Right ventricle myocardium superior (tissue), 1 donor: Measurements from ENCODE around the gene SECISBP2L. TPM values are rescaled to one million over a fixed set of nuclear protein-coding genes. Genes with fewer than 3 reads are reported as not detected.

Experiments used
- ATAC-seq: fragments of 200-7000 bp; cut with Tn5 transposase; one replicate; pipeline ENCODE4 v1.9.1; 2020; ENCODE audit warnings: mild to moderate bottlenecking; ENCODE audit not compliant: poor library complexity
- DNase-seq: peaks from one replicate; pipeline ENCODE4 v3.0.0-alpha.2; 2020
- intact Hi-C: fragments of 100-400 bp; cut with DNase I; formaldehyde crosslinking; loops from one replicate; pipeline ENCODE4 v1.11.2; 2022
- total RNA-seq: library from RNA; stranded (reverse); fragmentation: NEBNext Ultra II Directional; extraction: Animal tissue kit (Norgen Biotek cat#: 25700); gene quantifications from one replicate; pipeline ENCODE4 v1.2.1, GENCODE V29; 2021
- donor health status: DM: no; HTN: yes; CAD: no; lungs with severe emphysema.

SECISBP2L gene
- total RNA-seq, 1 donor from 2014 or later, result 34.2 TPM

DNA sequence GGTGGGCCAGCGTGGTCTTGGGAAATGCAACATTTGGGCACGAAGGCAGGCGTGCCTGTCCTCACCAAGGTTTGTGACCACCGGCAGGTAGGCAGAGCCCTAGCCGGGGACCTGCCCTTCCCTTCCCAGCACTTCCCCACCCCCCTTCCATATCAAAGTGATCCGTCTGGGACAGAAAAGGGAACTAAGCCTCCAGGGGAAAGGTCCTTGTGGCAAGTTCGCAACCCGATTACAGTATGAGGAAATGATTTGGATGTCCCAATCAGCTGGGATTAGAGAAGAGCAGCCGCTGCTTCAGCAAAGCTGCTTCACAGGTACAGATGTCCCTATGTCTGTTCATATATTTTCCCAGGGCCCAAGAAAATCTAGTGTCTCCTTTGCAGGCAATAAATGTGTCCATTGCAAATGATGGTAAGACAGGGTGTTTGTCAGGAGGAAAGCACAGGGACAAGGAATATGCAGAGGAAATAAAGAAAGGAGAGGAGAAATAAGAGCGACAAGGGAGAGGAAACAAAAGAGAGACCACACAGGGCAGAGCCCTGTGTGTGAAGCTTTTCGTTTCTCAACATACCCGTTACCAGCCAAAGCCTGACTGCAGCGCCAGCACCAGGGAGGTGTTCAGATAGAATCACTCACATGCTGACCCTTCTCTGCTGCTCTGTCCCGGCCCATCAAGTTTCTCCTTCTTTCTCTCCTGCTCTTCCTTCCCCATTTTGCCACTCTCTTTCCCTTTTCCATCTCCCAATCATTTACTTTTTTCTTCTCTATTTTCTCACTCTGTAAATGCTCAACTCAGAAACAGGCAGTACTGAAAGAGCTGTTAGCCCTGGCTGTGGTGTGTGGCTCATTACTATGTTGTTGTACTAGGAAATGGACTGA is 17.4 kb upstream of the SECISBP2L start:
- no peak for DNase-seq
- intact Hi-C loops, result no loop called here
- ATAC-seq, result no peak

DNA sequence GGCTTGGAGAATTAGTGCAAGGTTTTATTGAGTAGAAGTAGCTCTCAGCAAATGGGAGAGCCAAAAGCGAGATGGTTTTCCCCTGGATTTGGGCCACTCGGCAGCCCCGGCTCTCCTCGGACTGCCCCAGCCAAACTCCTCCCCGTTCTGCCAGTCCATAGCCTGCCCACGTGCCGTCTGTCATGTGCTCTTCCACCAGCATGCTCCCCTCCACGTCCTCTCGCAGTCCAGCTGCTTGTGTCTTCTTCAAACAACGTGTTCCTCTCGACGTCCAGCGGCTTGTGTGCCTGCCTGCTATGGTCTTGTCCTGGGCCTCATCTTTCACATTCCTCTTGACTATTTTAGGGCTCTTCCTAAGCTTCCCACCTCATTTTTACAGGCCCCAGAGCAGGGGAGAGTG is 16.7 kb upstream of the SECISBP2L start:
- no peak for DNase-seq
- intact Hi-C loops, result no loop called here
- ATAC-seq, result no peak

DNA sequence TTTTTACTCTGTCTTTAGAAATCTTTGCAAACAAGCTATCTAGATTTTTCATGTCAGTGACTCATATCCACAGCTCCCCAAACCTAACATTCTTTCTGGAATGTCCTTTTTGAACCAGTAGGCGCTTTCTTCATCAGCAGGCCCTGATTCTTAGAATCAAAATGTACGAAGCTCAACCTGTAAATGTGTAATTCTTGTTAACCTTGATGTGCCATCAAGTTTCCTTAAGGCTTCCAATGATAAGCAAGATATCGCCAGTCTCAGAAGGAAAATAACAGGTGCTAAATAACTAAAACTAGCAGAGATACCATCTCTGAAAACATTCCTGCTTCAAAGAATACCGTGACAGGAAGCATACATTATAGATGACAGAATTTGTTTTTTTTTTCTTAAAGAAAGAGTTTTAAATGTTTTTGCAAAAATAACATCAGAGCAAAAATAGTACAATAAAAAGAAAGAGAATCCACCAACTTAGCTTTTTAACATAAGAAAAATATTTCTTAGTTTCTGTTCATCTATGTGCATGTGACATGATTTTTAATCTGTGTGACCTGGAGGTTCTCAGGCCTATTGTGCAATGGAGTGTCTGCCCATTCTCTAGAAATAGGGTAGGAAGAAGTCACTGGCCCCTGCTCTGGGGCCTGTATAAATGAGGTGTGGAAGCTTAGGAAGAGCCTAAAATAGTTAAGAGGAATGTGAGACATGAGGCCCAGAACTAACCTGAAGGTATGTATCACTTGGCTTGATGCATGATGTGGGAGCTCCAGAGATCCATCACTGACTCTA is 14.7 kb upstream of the SECISBP2L start:
- ATAC-seq (no peak), DNase-seq (no peak)
- intact Hi-C loops, result no loop called here

DNA sequence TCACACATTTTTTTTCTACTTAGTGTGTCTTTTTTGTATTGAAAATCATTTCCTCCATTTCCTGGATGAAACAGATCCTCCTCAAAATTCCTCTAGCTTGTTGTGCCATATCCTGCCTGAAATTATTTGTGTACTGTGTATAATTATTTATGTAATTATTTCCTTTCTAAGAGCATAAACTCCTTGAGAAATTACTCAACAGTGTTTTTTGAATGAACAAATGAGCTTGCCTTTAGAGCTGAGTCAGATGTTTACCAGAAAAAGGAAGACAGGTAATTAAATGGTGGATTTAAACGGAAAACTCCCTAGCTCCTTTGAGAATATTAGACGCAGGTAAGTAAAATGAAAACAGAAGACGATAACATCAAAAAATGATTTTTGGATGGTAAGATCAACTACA is 13.2 kb upstream of the SECISBP2L start:
- DNase-seq, result no peak
- intact Hi-C loops, result loop anchor here (10.0 kb wide), 1 partner anchor 65 kb away; no protein-coding TSS in a partner anchor
- no peak for ATAC-seq

DNA sequence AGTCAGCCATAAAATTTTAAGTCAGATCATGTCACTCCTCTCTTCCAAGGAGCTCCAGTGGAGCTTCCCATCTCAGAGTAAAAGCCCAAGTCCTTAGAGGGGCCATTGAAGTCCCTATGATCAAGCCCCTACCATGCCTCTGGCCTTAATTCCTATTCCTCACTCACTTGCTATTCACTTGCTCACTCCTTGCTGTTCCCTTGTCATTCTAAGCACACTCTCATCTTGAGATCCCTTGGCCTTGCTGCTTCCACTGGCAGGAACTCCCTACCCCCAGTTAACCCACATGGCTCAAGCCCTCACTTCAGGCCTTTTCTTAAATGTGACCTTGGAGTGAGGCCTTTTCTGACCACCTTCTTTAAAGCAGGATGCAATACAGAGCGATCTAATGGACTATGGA is 12.3 kb upstream of the SECISBP2L start:
- DNase-seq, result no peak
- ATAC-seq, result no peak
- intact Hi-C loops, result loop anchor here (10.0 kb wide), 1 partner anchor 66 kb away; no protein-coding TSS in a partner anchor

DNA sequence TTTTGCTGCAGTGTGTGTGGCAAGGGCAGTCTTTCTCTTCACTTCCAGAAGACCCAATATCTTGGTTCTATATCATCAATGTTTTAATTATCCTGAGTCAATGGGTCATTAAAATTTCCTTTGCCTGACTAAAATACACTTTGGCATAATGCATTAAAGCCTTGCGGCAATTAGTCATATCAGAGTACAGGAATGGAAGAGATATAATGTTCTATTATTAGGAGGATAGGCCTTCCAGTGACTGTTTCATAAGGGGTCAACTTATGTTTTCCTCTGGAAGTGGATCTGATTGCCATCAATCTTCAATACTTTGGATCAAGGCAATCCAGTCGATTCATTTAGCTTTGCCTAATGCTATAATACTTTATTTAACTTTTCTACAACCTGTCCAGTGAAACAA is 9.4 kb upstream of the SECISBP2L start:
- DNase-seq, result no peak
- peak; percentile 86 for ATAC-seq
- intact Hi-C loops, result loop anchor here (10.0 kb wide), 1 partner anchor 69 kb away; no protein-coding TSS in a partner anchor

DNA sequence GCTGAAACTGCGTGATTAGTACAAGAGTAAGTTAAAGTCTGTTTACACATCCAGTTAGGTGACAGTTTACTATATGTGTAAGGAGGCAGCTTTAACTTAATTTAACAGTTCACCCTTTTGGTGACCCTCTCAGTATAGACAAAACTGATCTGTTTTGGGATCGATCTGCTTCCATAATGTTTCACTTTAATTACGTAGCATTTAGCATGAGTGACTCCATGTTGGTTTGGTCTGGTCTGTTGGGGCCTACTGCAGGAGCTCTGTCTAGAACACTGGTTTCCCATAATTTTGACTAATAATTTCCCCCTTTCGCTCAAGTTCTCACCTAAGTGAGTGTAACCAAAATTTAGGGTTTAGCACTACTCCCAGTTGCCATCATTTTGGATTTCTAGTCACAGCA is 6.4 kb upstream of the SECISBP2L start:
- DNase-seq (no peak), ATAC-seq (no peak)
- intact Hi-C loops, result loop anchor here (10.0 kb wide), 1 partner anchor 72 kb away; no protein-coding TSS in a partner anchor

DNA sequence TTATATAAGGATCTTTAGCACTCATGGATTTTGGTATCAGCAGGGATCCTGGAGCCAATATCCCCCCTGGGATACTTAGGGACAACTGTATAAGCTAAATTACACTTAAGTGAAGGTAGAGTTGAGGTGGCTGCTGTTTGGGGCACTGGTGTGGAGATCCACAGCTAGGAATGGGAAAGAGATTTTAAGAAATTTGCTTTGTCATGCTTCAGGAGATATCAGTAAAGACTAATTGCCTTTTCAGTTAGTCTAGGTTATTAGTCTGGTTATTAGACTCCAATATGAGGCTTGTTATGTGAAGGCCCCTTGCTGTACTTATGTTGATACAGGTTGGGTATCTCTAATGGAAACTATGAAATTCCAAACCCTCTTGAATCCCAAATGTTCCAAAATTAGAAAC is 1.2 kb upstream of the SECISBP2L start:
- no peak for DNase-seq
- ATAC-seq, result no peak
- intact Hi-C loops, result no loop called here

DNA sequence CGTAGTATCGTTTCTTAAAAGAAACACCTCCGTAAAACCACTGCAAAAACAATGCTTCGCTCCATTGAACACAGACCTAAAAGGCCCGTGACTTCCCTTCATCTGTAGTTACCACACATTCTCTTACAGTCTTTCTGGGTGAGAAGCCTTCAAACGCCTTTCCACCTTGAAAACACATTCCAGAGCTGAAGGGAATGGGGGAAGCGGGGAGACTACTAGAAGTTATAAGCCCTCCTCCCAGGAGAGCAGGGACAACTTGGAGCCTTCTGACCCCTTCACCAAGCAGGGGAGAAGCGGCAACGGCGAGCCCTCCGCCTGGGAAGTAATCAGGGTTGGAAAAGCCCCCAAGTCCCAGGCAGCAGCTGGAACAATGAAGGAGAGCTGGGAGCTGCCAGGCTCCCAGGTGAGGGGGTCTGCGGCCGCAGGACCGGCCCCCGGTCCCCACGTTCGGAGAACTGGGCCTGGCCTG is 461 bp downstream of the SECISBP2L start:
- intact Hi-C loops, result no loop called here
- DNase-seq (no peak), ATAC-seq (peak; percentile 62)

DNA sequence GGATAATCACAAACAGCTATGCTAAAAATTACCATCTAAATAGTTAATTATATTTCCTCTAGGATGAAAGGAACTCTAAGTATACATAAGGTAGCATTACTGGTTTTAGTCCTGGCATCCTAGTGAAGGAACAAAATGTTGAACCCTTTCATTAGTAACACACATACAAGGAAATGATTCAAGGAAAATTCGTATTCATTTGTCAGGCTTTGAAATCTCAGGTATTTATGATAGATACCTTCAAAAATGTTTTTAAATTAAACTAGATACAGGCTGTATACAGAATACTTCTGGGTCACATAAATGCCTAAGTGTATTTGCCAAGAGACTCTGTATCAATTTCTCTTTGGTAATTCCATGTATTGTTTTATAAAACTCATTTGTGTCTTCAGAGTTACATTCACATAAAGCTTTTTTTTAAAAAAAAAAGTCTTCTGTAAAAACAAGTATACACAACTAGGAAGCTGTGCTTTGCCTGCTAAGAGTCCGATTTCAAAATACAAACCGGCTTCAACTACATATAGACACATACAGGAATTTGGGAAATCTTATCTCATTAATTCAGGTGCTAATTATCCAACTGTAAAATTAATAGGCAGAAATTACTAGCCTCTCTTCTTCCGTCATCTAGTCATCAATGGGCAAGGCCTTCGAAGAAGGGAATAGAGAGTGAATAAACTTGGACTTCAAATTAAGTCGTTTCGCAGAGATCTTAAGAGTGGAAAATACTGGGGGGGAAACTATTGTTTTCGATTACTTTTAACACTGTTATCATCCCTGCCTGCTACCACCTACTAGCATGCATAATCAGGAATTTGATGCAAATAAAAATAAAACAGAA is 1.3 kb downstream of the SECISBP2L start:
- intact Hi-C loops, result no loop called here
- DNase-seq (no peak), ATAC-seq (no peak)

DNA sequence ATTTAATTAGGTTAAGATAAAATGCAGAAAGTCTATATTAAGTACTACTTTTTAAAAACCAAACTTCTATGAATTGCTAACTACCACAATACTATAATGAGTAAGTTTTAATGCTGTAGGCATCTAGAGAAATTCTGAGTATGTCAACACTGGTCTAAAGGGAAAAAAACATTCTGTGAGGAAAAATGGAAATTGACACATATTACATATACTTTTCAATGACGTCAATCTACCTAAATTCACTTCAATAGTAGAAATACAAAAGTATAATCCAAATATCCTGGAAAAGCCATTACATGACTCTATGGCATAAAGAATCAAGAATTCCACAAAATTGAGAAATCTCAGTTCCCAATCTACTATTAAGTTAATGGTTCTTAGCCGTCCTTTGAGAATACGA is 2.2 kb downstream of the SECISBP2L start:
- intact Hi-C loops, result no loop called here
- ATAC-seq (no peak), DNase-seq (no peak)

DNA sequence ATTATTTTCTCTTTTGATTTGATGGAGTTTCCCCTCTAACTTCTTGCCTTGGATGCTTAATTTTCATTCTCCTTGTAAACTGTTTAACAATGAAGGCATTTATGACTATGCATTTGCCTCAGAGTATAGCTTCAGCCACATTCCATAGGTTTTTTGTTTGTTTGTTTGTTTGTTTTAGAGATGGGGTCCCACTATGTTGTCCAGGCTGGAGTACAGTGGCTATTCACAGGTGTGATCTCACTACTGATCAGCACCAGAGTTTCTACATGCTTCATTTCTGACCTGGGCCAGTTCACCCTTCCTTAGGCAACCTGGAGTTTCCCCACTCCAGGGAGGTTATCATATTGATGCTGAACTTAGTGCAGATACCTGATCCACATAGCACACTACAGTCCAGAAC is 4.1 kb downstream of the SECISBP2L start:
- intact Hi-C loops, result no loop called here
- DNase-seq (no peak), ATAC-seq (no peak)

DNA sequence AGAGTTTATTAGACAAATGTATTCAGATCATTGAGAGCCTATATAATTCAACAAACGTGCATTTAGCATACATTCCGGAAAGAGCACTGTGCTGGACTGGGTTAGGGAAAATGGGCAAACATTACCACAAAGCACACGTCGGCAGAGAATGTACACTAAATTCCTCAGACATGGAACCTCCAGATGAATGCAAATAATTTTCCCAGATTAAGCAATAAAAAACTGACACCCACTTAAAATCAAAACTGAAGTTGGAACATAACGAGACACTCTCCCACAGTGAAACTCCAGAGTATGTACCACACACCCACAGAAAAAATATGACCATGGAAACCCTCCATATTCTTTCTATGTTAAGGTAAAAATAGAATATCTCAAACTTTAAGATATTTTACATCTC is 4.8 kb downstream of the SECISBP2L start:
- intact Hi-C loops, result no loop called here
- DNase-seq (no peak), ATAC-seq (no peak)

DNA sequence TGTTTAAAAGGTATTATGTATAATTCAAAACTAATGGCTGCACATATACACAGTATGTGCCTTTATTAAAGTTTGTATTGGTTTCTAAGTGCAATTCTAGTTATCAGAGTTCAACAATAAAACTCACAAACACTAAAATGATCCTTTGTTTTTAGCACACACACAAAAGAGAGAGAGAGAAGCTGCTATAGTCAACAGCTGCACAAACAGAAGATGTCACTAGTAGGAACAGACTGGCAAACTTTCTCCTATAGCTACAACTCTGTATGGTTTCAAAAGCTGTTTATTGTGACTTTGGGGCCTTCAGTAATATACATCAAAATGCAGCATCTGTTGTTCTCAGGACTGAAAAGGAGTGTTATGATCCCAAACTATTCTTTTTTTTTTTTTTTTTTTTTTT is 6.1 kb downstream of the SECISBP2L start:
- ATAC-seq, result no peak
- intact Hi-C loops, result no loop called here
- no peak for DNase-seq

DNA sequence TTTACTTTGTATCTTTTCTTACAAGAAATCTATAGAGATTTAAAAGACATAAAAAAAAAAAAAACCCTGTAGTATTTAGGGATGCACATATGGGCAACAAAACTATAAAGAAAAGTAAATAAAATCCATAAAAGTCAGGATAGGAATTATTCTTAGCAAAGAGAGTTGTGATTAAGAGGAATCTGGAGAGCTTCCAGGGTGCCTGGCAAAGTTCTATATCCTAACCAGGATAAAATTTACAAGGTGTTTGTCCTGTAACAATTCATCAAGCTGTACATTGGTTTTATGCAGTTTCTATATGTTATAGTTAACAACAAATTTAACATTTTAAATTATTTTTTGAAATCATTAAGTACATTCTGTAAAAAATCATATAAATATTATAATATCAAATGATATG is 7.9 kb downstream of the SECISBP2L start:
- ATAC-seq, result no peak
- intact Hi-C loops, result no loop called here
- no peak for DNase-seq

DNA sequence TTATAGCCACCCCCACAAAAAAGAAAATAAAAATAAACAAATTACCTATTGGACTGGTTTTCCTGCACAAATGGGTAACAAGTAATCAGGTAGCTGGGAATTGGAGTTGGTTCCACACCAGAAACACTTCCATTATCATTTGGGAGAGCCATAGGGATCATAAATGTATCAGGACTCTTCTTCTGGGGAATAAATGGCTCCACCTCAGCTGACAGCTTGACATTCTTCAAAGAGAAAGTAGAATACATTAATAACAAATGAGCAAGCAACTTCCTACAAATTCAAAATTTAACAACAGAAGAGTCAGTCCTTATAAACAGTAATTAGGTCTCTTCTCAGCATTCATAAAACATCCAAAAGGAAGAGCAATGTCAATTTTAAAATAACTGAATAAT is 8.7 kb downstream of the SECISBP2L start:
- no peak for DNase-seq
- intact Hi-C loops, result no loop called here
- no peak for ATAC-seq

DNA sequence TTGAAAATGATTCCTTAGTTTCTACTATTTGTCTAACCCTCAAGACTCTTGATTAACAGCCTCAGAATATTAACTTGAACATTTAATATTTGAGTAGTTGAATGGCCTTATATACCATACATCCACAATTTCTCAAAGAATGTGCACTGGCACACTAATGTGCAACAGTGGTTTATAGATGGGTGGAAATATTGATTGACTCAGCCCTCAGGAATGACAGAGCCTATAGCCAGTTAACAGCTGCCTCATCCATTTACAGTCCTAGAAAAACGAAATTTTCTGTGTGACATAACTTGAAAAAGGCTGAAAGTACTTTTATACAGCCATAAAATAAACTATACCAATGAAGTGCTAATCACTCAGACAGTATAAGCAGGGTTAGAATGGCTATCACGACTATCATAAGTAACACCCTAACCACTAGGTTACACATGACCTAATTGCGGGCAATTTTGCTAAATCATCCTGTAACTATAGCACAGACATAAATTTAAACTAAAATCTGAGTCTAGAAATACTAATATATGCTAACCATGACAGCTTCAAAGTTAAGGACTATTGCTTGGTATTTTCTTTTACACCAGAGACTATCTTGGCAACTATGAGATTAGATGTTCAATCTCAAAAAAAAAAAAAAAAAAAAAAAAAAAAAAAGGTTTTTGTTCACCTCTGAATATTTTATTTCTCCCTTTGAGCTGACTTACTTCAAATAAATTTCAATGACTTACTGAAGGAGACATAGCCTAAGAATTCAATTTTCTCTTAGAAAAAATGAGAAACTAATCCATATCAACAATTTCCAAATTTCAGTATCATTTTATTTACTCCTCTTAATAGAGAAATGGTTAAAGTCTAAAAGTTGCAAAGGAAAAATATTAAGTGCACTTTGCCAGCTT is 9.3 kb downstream of the SECISBP2L start:
- intact Hi-C loops, result no loop called here
- DNase-seq (no peak), ATAC-seq (no peak)

DNA sequence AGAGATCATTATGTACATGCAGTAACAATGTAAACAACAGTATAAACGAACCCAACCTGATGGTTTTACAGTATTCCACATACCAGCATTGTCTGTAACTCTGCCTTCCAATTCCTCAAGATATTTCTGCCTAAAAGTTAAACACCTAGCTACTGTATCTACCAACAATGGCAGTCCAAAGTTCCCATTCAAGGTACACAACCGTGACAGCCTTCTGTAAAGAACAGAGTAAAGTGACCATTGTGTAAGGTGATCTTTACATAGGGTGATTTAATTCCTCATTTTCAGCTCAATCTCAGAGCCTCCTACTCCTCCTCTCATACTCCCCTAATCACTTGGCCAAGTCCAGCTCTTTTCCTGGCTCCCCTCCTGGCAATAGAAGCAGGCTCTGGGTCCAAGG is 10.4 kb downstream of the SECISBP2L start:
- ATAC-seq (peak; percentile 12), DNase-seq (no peak)
- intact Hi-C loops, result no loop called here
